EH (cell line): Measurements from ENCODE around the gene CD53.
A peak's percentile ranks its signal among the peaks of the same experiment; 100 is the strongest.
"Not testable (repeated sequence)": the region's sequence is repeated elsewhere in the genome, so short reads cannot be mapped to it uniquely, and the experiment has no call there.

ENCODE experiments used
- DNase-seq: peaks from one replicate; pipeline ENCODE4 v3.0.0-alpha.2; 2015; ENCODE audit warnings: low read depth

The CD53 gene

GRCh38 chr1:110872745-110873720, at the start of gene CD53:
CD53 (plus strand) TSS chr1:110873148; CDS start chr1:110891409, 18,261 bp downstream.
- DNase-seq = no peak

GRCh38 chr1:110824192-110824591, 48.8 kb upstream of the CD53 start:
- DNase-seq = no peak

DNA sequence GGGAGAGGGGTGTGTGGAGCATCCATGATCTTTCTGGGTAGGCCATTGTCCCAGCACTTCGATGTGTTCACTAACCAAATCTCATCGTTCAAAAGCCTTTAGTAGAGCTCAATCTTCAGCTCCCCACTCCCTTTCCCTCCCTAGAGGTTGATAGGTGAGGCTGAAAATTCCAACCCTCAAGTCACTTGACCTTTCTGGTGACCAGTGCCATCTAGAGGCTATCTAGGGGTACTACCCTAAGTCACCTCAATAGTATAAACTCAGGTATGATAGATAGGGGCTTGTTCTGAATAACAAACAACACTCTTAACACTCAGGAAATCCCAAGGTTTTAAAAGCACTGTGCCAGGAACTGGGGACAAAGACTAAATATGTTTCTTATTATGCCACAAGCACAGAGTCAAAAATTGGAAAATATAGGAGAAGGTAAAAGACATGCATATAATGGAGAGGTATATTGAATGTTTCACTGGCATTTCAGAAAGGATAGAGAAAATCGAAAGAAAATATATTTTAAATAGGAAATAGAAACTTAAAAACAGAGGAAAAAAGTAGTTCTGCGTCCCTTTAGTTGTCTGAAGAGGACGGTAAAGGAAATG, 42.9 kb upstream of the CD53 start:
- DNase-seq = peak; percentile 27

- DNase-seq = not testable (repeated sequence)
Observed at GRCh38 chr1:110833779-110834178, 39.2 kb upstream of the CD53 start.

DNA sequence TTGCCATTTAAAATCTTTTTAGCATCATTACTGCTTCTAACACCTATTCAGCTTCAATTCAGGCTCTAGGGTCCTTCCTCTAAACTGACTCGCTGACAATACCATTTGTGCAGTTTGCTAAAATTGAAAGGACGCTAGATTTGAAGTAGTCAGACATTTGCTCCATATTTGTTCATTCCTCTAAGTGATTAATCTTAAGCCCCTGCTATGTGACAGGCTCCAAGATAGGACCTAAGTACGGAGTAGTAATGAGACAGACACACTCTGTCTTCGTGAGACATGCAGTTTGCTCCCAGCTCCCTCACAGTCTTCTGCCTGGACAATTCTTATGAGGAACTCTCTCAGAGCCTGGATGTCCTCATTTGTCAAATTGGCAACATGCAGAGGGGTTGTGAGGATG, 26.1 kb upstream of the CD53 start:
- DNase-seq = no peak

DNA sequence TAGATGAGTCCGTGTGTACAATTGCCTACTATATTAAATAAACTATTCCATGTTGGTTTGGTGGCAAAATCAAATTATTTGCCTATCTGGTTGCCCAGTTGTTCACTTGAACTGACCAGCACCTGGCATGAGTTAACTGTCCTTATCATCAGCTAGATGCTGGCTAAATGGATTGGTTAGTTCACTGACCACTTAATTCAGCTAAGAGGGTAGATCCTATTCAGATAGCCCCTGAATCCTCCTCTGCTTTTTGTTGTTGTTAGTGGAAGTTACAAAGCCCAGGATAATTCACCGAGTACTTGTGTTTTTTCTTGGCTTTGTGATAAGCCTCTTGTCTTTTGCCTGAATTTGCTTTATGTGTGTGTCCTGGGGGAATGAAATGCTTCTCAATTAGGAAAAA, 22.8 kb upstream of the CD53 start:
- DNase-seq = no peak

GRCh38 chr1:110850627-110851026, 22.3 kb upstream of the CD53 start:
- no peak for DNase-seq

GRCh38 chr1:110853135-110853534, 19.8 kb upstream of the CD53 start:
- no peak for DNase-seq

GRCh38 chr1:110856410-110856809, 16.5 kb upstream of the CD53 start:
- no peak for DNase-seq

DNA sequence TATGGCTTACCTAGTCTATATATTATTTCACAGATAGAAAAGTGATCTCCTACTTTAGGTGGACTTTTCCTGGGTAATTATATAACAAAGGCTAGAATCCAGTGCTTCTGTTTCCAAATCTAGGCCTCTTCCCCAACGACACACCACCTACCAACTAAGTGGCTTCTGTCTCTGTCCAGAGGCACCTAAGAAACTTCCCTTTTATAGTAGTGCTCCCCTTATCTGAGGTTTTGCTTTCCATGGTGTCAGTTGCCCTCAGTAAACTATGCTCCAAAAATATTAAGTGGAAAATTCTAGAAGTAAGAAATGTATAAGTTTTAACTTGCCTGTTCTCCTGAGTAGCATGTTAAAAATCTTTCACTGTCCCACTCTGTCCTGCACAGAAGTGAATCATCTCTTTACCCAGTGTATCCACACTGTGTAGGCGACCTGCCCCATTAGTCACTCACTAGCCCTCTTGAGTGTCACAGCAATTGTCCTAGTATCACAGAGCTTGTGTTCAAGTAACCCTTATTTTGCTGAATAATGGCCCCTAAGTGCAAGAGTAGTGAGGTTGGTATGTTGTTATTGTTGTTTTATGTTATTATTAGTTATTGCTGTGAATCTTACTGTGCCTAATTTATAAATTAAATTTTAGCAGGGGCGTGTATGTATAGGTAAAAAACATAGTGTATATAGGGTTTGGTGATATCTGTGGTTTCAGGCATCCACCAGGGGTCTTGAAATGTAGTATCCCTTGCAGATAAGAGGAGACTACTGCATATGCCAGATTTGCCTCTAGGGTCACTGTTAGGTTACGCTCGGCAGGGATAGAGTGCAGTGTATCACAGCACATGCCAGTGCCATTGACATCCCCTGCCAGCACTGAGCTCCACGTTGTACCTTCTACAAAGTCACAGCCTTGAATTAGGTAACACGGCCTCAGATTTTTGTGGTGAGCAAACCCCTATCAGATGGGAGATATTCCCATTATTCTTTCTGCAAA, 14.7 kb upstream of the CD53 start:
- no peak for DNase-seq

DNA sequence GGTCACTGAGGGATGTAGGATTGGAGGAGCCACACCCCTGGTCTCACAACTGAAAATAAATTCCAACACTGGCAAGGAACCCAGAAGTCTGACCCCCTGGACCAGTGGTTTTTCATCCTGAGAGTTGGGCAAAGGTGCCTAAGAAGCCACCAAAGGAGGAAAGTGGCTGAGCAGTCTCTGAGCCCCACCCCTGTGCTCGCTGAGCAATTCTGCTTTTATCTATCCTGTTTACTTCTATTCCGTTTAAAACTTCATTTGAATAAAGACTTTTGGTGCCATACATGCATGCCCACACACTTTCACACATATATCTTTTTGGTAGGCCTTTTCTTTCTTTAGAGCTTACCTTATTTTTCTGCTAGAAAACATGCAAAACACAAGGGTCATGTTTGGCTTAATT, 13.9 kb upstream of the CD53 start:
- no peak for DNase-seq

GRCh38 chr1:110860174-110860573, 12.8 kb upstream of the CD53 start:
- no peak for DNase-seq

- DNase-seq = not testable (repeated sequence)
Observed at GRCh38 chr1:110860620-110861019, 12.3 kb upstream of the CD53 start.

GRCh38 chr1:110861942-110862341, 11.0 kb upstream of the CD53 start:
- not testable (repeated sequence) for DNase-seq

DNA sequence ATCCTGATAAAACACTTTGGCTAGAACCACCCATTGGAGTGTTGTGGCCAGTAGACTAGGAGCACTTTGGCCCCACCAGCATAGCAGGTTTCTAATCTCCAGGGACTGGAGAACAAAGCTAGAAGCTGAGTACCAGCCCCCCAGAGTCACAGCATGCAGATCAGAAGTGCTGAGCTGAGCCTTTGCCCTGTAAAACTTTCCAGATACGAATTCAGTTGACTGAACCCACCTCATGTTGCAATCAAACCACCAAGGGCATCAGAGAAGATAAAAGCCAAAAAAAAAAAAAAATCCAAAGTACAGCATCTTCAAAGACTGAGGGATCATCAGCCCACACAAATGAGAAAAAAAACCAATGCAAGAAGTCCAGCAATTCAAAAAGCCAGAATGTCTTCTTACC, 8.7 kb upstream of the CD53 start:
- no peak for DNase-seq

- DNase-seq = no peak
Observed at GRCh38 chr1:110870721-110871388, 2.1 kb upstream of the CD53 start.

GRCh38 chr1:110872366-110872744, 593 bp upstream of the CD53 start:
- no peak for DNase-seq

GRCh38 chr1:110873856-110874255, 908 bp downstream of the CD53 start:
- DNase-seq = no peak

GRCh38 chr1:110874324-110875215, 1.6 kb downstream of the CD53 start:
- DNase-seq = no peak

DNA sequence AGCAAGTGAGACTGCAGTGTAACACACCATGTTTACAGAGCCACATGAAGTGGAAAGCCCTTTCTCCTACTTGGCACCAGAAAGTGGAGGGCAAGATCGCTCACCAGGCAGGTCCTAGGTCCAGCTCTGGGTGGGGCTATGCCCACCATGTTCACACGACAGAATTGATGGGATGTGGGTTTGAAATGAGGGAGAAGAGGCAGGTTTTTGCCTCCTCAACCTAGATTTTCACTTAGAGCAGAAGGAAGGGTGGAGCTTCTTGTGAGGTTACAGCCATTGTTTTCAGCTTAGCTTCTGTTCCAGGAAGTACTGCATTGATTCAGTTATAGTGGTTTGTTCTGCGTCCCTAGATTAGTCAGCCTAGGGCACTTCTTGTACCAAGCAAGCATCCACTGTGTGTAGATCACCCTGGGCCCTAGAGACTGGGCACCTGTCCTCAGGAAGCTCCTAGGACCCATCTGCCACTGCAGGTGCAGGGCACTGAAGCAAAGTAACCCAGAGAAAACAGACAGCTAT, 2.3 kb downstream of the CD53 start:
- no peak for DNase-seq
